Fibroblast of pulmonary artery (primary cell): ENCODE results near the gene MYL5.

Experiments used
- DNase-seq: peaks from one replicate; pipeline ENCODE4 v3.0.0-alpha.2; 2010; ENCODE audit warnings: low read depth
- H3K4me3 ChIP-seq: replicated peaks from 2 replicates; pipeline ENCODE4 v1.5.1; 2011; ENCODE audit warnings: low read depth, mild to moderate bottlenecking, control low read depth, low read length, moderate library complexity
- TF ChIP-seq, protein P1 (sequence below): IDR thresholded peaks from 2 replicates; pipeline ENCODE4 v1.5.1; 2011; ENCODE audit warnings: mild to moderate bottlenecking, control low read depth, low read length, inconsistent platforms; ENCODE audit errors: missing control alignments

Gene MYL5

DNA sequence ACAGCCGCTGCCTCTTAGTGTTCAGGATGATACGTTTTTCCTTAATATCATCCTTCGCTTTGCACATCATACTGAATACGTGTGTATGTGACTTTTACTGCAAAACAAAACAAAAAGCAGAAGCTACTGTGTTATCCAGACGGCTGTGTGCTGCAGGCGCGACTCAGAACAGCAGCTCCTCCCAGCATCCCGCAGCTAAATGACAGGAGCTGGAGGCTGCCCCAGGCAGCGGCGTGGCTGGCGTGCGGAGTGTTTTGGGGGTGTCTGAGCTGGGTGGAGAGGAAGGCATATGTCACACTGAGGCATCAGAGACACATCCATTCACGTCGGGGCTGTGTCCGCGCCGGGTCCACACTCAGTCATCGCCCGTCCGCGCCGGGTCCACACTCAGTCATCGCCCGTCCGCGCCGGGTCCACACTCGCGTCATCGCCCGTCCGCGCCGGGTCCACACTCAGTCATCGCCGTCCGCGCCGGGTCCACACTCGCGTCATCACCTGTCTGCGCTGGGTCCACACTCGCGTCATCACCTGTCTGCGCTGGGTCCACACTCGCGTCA, 47.9 kb downstream of the MYL5 start:
- TF ChIP-seq, protein P1, sequence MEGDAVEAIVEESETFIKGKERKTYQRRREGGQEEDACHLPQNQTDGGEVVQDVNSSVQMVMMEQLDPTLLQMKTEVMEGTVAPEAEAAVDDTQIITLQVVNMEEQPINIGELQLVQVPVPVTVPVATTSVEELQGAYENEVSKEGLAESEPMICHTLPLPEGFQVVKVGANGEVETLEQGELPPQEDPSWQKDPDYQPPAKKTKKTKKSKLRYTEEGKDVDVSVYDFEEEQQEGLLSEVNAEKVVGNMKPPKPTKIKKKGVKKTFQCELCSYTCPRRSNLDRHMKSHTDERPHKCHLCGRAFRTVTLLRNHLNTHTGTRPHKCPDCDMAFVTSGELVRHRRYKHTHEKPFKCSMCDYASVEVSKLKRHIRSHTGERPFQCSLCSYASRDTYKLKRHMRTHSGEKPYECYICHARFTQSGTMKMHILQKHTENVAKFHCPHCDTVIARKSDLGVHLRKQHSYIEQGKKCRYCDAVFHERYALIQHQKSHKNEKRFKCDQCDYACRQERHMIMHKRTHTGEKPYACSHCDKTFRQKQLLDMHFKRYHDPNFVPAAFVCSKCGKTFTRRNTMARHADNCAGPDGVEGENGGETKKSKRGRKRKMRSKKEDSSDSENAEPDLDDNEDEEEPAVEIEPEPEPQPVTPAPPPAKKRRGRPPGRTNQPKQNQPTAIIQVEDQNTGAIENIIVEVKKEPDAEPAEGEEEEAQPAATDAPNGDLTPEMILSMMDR: no peak
- DNase-seq: no peak
- no peak overlapping the region for H3K4me3 ChIP-seq

DNA sequence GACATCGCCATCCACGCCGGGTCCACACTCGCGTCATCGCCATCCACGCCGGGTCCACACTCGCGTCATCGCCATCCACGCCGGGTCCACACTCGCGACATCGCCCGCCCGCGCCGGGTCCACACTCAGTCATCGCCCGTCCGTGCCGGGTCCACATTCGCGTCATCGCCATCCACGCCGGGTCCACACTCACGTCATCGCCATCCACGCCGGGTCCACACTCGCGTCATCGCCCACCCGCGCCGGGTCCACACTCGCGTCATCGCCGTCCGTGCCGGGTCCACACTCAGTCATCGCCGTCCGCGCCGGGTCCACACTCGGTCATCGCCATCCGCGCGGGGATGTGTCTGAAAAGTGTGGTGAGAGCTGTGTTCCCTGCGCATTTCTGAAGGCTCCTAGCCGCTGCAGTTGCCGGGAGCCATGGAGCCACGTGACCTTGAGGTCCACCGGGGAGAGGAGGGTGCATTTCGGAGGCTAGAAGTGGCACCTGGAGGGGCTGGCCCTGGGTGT, 48.6 kb downstream of the MYL5 start:
- DNase-seq: no peak
- TF ChIP-seq, protein P1: no peak

DNA sequence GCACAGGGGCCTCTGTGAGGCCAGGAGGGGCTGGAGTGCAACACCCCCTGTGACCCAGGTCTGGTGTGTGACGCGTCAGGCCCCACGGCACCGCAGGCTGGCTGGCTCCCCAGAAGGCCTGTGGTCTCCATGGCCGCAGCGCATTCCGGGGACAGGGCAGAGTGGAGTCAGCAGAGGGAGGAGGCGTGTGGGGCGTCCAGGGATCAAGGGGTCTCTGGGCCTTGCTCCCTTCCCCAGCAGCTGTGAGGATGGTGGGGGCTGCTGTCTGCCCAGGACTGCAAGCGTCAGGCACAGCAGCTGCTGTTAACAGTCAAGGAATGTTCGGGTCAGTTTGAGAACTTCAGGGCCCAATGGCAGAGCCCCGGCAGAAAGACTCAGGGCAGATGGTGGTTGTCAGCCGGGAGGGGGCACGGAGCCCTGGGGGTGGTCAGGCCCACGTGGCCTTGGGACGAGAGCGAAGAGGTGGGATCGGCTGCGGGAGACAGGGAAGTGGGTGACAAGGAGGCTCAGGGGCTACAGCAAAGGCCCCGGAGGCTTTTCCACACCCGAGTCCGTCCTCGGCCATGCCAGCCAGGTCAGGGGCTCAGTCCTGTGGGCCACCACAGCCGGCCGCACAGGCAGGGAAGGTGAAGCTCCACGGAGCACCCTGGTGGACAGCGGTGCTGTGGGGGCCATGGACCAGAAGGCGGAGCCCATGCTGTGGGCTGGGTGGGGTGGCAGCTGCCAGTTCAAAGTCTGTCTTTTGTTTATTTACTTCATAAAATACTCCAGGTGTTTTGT, 49.6 kb downstream of the MYL5 start:
- H3K4me3 ChIP-seq: no peak overlapping the region
- TF ChIP-seq, protein P1: no peak
- DNase-seq: no peak

More for the DNA sequence above, 48.6 kb downstream of the MYL5 start:
- no peak overlapping the region for H3K4me3 ChIP-seq

DNA sequence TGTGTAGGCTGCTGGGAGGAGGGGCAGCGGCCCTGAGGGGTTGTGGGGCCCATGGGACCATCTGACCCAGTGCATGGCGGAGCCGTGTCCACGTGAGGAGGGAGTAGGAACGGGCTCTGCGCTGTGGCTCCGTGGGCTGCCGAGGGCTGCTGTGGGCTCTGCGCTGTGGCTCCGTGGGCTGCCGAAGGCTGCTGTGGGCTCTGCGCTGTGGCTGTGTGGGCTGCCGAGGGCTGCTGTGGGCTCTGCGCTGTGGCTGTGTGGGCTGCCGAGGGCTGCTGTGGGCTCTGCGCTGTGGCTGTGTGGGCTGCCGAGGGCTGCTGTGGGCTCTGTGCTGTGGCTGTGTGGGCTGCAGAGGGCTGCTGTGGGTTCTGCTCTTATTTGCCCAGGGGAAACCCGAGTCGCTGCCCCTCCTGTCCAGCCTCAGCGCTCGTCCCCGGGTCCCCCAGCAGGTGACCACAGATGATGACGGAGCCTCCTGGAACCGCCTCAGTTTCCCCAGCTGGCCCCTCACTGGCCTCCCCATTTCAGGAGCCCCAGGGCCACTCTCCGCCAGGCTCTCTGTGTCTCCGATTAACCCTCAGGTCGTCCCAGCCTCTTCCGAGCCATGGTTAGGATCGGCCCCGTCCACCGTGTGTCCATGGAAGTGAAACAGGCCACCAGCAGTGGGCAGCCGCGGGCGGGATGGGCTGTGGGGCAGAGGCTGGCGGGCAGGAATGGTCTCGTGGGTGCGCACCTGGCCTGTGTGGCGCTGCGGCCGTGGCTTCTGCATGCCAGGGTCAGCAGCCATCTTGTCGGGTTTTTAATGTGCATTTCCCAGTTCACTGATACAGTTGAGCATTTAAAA, 51.3 kb downstream of the MYL5 start:
- TF ChIP-seq, protein P1: no peak
- no peak overlapping the region for H3K4me3 ChIP-seq
- DNase-seq: no peak

DNA sequence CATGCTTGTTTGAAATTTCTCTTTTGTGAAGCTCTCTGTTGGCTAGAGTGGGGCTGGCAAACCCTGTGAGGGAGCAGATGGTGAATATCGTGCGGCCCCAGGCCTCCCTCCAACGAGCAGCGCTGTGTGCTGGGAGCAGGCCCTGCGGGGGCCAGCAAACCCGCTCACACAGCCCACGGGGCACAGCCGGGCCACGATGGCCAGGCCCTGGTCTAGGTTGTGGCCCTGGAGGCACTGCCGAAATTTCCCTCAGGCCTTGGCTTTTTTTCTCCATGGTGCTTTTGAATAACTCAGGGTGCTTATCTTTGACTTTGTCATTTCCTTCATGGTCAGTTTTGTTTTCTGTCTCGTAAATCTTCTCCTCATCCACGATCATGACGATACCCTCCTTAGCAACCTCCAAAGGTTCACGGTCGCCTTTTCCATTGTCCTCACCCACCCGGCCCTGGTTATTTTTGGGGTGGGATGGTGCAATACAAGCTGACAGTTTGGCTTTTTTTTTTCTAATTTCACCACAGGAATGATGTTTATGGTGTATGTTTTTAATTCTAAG, 52.0 kb downstream of the MYL5 start:
- peak; percentile 80 for DNase-seq
- H3K4me3 ChIP-seq: no peak overlapping the region
- TF ChIP-seq, protein P1: no peak

DNA sequence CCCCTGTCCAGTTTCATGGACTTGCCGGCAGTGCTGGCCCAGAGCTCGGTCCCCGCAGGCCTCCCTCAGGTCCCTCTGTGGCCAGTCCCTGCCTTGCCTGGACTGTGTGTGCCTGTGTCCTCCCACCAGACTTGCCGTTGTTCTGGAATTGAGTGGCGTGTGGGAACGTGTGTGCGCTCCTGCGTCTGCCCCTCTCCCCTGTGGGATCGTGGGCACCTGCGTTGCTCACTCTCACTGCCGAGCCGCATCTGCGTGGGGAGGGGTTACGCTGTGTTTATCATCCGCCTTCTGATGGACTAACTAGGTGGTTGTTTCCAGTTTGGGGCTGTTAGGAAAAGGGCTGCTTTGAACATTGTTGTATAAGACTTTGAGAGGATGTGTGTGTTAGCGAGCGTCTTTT, 52.5 kb downstream of the MYL5 start:
- TF ChIP-seq, protein P1: no peak
- no peak overlapping the region for H3K4me3 ChIP-seq
- DNase-seq: no peak
